ENCODE results near the gene MAPK9.

MAPK9 gene

GRCh38 chr5:180187767-180188166, 104.1 kb downstream of the MAPK9 start:
- Histone ChIP-seq H3K9me3 (ENCODE audit: control insufficient read depth, insufficient read depth, low read length) (no peaks in the 10 kb centered on the region; the same call in 1 of the 2 replicates), H3K4me1 (ENCODE audit: control insufficient read depth, low read length) (no peaks in the 10 kb centered on the region), H4K20me1 (ENCODE audit: control insufficient read depth, insufficient read depth, low read depth, low read length) (no peaks in the 10 kb centered on the region), H3K9me2 (replicated peaks; ENCODE audit: control insufficient read depth, low read length) (no peaks in the 10 kb centered on the region), H3K79me2 (ENCODE audit: control insufficient read depth, low read length) (no peaks in the 10 kb centered on the region), H3K27ac (ENCODE audit: low read depth, low read length) (no peak overlapping the region), H3K27me3 (ENCODE audit: control insufficient read depth, low read length) (no peaks in the 10 kb centered on the region), H3K4me2 (ENCODE audit: low read length) (no peak overlapping the region), H3F3A (ENCODE audit: control insufficient read depth, insufficient read depth) (no peaks in the 10 kb centered on the region), H3K4me3 (ENCODE audit: low read length) (no peak overlapping the region), H3K36me3 (ENCODE audit: control insufficient read depth, low read length) (no peaks in the 10 kb centered on the region)
- TF ChIP-seq, protein P1, sequence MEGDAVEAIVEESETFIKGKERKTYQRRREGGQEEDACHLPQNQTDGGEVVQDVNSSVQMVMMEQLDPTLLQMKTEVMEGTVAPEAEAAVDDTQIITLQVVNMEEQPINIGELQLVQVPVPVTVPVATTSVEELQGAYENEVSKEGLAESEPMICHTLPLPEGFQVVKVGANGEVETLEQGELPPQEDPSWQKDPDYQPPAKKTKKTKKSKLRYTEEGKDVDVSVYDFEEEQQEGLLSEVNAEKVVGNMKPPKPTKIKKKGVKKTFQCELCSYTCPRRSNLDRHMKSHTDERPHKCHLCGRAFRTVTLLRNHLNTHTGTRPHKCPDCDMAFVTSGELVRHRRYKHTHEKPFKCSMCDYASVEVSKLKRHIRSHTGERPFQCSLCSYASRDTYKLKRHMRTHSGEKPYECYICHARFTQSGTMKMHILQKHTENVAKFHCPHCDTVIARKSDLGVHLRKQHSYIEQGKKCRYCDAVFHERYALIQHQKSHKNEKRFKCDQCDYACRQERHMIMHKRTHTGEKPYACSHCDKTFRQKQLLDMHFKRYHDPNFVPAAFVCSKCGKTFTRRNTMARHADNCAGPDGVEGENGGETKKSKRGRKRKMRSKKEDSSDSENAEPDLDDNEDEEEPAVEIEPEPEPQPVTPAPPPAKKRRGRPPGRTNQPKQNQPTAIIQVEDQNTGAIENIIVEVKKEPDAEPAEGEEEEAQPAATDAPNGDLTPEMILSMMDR (IDR thresholded peaks at IDR 0.05; ENCODE audit: low read depth, low read length, poor library complexity, severe bottlenecking) = no peak
- TF ChIP-seq EZH2phosphoT487 (IDR thresholded peaks at IDR 0.05; ENCODE audit: borderline replicate concordance, low read length) = no peak

Data from DOHH2 (cell line).